Fibroblast of skin of right quadriceps (primary cell): Measurements from ENCODE around the gene CNOT2.
"Not testable (repeated sequence)": the region's sequence is repeated elsewhere in the genome, so short reads cannot be mapped to it uniquely, and the experiment has no call there.

Experiments
- DNase-seq: peaks from one replicate; pipeline ENCODE4 v3.0.0-alpha.2; 2013

CNOT2 gene

DNA sequence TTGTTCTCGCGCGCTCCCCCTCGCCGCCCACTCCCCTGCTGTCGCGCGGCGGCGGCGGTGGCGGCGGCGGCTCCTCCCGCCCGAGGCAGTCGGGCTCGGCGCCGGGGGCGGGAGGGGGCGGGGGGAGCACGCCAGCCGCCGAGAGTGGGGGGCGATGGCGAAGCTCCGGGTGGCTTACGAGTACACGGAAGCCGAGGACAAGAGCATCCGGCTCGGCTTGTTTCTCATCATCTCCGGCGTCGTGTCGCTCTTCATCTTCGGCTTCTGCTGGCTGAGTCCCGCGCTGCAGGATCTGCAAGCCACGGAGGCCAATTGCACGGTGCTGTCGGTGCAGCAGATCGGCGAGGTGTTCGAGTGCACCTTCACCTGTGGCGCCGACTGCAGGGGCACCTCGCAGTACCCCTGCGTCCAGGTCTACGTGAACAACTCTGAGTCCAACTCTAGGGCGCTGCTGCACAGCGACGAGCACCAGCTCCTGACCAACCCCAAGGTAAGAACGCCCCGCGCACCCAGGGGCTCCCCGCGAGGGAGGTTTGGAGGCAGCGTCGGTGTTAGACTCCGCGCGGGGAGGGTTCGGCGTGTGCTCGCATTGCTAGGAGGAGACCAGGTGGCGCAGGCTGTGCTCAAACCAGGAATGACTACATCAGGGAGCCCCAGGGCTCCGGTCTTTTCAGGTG is 123.5 kb downstream of the CNOT2 start:
- peak; percentile 30 for DNase-seq

DNA sequence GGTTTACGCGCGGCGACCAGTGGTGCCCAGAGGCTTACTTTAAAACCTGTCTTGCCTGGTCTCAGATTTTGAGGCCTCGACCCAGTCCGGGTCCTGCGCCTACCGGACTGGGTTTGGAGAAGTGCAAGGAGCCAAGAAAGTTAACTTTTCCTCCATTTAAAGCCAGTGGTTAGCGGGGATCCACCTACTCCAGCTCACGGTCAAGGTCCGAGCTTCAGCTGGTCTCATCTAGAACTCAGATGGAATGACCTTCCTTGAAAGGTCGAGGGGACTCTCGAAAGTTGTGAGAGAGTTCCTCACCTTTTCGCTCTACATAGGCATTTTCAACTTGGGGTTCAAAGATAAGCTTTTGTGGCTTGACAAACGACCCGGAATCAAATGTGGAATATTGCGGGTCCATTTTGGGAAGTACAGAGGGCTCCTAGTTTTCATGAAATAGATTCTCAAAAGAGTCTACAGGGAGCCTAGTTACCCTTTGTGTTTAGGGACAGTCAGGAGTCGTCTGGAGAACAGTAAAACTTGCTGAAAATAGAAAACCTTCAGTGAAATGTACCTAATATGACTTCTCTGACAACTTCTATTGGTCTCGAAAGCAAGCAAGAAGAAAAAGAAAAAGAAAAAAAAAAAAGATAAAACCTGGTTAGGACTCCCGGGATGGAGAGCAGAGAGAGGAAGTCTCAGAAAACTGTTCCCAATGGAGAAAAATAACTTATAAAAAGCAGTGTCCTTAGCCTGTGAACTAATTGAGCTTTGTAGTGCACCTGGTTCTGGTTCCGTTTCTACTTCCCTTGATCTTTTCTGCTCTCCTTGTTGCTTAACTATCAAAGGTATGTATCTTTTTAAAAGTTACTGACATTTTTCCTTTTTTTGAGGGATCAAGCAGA is 124.3 kb downstream of the CNOT2 start:
- DNase-seq, result no peak

DNA sequence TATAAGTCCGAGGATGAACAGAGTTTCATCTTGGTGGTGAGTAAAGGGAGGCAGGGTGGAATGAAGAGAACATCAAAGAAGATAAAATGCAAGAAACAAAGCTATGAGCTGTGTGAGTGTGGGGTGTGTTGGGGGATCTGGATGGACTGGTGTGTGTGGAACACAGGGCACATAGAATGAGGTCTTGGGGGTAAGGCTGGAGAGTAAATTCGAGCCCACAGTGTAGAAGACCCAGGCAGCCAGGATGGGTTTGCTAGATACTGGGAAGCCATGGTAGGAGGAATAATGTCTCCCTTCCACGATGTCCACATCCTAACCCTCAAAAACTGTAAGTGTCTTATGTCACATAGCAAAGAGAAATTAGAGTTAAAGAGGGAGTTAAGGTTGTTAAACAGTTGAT is 129.6 kb downstream of the CNOT2 start:
- no peak for DNase-seq

DNA sequence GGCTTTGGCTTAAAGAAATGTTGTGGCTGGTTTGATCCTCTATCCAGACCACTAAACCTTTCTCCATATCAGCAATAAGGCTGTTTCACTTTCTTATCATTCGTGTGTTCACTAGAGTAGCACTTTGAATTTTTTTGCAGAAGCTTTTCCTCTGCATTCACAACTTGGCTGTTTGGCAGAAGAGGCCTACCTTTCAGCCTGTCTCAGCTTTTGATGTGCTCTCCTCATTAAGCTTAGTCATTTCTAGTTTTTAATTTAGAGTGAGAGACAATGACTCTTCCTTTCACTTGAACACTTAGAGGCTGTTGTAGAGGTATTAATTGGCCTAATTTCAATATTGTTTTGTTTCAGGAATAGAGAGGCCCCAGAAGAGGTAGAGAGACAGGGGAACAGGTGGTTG is 136.6 kb downstream of the CNOT2 start:
- no peak for DNase-seq

DNA sequence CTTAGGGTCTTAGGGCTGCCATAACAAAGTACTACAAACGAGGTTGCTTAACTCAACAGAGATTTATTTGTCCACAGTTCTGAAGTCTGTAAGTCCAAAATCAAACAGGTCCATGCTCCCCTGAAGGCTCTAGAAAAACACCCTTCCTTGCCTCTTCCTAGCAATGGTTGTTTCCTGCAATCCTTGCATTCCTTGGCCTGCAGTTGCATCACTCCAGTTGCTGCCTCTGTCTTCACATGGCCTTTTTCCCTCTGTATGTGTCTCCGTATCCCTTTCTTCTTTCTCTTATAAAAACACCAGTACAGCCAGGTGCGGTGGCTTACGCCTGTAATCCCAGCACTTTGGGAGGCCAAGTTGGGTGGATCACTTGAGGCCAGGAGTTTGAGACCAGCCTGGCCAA is 140.3 kb downstream of the CNOT2 start:
- DNase-seq, result peak; percentile 25

DNA sequence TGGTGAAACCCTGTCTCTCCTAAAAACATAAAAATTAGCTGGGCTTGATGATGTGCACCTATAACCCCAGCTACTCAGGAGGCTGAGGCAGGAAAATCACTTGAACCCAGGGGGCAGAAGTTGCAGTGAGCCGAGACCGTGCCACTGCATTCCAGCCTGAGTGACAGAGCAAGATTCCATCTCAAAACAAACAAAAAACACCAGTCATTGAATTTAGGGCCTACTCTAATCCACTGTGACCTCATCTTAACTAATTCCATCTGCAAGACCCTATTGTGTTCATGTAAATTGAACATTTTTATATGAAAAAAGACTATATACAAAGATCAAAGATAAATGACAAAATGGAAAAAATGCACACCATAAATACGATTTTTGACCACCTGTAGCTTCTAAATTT is 140.7 kb downstream of the CNOT2 start:
- DNase-seq, result no peak

DNA sequence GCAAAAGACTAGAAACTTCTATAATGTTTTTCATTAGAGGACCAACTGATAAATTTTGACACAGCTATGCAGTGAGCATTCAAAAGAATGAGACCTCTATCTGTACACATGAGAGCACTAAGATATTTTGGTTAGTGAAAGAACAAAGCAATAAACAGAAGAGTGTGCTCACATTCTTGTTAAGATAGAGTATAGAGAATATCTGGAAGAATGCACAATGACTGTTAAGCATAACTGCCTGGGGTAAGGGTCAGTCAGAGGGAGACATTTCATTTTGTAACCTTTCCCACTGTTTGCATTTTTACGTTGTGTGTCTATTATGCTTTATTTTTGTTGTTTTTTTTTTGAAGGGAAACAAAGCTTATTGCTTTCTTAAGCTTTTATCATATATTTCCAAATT is 143.5 kb downstream of the CNOT2 start:
- DNase-seq, result no peak

DNA sequence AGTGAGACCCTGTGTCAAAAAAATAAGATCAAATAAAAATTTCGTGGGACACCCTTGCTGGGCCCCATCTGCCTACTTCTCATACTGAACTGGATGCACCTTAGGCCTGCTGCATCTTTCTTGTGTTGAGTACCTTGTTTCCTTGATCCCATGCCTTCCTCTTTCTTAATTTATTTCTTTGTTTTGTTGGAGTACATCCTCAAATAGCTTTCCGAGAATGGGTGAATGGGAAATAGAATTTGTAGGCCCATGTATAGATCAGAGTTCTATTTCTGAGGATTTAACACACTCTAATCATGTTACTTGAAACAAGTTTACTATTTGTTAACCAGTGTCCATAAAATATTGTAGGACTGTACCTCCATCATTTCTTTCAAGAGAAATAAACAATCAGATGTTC is 146.4 kb downstream of the CNOT2 start:
- no peak for DNase-seq

DNA sequence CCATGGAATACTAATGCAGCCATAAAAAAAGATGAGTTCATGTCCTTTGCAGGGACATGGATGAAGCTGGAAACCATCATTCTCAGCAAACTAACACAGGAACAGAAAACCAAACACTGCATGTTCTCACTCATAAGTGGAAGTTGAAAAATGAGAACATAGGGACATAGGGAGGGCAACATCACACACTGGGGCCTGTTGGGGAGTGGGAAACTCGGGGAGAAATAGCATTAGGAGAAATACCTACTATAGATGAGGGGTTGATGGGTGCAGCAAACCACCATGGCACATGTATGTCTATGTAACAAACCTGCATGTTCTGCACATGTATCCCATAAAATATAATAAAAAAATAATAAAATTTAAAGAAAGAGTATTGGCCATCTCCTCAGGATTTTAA is 149.4 kb downstream of the CNOT2 start:
- DNase-seq, result not testable (repeated sequence)

DNA sequence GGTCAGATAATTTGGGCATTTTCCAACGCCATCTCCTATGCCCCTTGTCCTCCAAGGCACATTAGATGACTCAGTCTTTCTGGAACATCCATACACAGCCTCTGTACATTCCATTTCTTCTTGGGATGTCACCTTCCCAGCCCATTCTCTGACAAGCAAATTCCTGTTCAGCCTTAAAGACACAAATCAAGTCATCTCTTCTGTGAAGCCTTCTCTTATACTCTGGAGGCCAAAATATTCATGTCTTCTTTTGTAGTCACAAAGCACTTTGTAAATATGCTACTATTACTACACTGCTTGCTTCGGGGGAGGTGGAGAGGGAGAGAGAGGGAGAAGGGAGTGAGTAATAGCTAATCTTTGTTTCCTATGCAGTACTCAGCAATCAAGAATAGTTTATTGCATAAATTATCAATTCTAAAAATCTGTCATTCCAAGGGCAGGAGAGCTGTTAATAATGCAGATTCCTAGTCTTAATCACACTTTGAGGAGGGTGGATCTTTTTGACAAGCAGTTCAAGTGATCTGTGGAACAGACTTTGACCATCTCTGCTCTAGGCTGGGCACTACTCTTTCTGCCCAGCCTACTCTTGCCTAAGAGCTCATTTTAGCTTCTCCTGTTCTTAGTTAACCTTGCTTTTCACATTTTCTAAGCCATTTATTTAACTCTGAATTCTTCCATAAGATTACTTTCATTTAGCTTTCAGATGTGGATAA is 150.7 kb downstream of the CNOT2 start:
- peak; percentile 86 for DNase-seq

DNA sequence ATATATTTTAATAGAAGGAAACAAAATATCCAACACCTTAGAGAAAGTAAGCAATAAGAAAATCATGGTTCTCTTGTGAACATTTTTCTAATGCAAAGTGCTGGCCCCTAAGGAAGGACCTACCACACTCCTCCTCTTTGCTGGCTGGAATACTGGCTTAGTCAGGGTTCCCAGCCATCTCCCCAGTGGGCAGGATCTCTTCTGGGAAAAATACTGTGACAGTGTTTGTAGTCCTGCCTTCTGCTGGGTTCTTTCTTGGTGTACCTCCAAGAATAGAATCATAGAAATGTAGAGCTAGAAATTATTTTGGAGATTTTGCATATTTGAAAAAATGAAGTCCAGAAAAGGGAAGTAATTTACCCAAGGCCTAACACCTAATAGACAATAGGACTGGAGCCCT is 154.8 kb downstream of the CNOT2 start:
- DNase-seq, result no peak

DNA sequence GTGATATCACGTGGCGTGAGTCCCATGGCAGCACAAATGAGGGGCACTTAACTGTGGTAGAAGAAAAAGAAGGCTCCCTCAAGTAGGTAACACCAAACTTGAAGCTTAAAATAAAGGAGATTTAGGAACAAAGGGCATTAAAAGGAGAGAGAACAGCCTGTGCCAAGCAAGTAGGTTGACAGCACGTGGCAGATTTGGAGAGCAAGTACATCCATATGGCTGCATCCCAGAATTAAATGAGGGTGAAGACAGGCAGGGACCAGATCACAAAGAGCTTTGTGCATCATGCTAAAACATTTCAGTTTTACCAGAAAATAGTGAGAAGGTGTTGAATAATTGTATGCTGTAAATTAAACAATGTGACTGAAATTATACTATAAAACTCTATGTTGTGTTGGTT is 155.6 kb downstream of the CNOT2 start:
- DNase-seq, result no peak

DNA sequence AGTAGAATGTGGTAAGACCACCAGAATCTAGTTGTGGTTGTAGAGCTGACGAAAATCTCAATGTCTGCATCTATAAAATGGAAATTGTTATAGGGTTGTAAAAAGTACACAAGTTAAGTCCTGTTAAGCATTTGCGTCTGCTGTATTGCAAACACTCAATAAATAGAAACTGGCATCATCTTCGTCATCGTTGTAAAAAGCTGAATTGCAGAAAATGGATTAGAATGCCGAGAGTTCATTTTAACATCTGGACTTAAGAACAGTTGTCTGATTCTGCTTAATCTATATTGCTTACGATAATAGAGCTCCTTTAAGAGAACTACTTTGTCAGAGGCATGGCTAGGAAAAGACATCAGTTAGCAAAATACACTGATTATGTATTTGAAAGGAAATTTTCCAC is 156.1 kb downstream of the CNOT2 start:
- DNase-seq, result no peak

DNA sequence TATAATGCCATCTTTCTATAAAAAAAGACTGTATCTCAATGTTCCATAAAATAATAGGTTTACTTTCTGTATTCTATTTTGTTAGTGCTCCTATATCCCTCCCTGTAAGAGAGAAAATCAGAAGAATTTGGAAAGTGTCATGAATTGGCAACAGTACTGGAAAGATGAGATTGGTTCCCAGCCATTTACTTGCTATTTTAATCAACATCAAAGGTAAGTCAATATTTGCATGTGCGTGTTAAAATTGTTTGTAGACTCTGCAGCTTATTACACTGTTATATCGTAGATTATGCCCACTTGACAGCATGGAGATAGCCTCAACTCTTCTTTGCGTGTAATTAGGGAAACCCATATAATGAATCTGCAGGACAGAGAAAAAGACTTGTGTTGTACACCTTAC is 156.9 kb downstream of the CNOT2 start:
- DNase-seq, result no peak

DNA sequence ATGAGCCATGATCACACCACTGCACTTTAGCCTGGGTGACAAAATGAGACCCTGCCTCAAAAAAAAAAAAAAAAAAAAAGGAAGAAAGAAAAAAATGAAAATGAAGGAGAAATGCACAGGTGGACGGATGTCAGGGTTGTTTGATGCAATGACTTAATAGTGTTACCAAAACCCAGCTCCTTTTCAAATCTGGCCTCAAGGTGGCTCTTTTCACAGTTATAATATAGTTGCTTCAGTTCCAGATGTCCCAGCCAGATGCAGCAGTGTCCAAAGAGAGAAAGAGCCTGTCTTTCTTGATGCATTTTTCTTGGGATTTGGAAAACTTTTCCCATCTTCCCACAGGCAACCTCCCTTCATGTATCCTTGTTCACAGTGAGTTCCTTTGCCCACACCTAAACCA is 159.4 kb downstream of the CNOT2 start:
- DNase-seq, result no peak

DNA sequence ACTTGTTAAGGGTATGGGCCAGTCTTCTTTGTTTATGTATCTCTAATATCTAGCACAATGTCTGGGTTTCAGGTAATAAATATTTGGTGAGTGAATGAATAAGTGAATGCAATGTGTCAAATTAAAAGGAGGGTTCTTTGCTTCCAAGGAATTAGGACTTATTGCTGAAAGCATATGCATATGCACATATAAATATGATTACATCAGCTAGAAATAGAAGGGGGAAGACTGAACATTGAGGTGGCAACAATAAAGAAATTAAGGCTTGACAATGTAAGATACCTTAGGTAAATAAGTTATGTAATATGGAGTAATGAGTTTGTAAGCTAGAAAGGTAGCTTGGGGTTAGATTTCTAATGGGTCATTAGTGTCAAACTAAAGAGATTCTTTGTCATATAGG is 160.6 kb downstream of the CNOT2 start:
- DNase-seq, result no peak
